Chondrocyte (in vitro differentiated cells): Measurements from ENCODE around the gene EXOSC7. TPM values are rescaled to one million over a fixed set of nuclear protein-coding genes. Genes with fewer than 3 reads are reported as not detected.

Source experiments
- DNase-seq: peaks from one replicate; pipeline ENCODE4 v3.0.0; 2021; ENCODE audit warnings: mixed read lengths, low spot score
- H3K27ac Mint-ChIP-seq: one replicate; pipeline ENCODE4 v1.8.0; 2021; ENCODE audit warnings: mild to moderate bottlenecking, moderate library complexity, mixed read lengths; ENCODE audit not compliant: unreplicated experiment
- H3K27me3 Mint-ChIP-seq: 2 replicates; pipeline ENCODE4 v1.8.0; 2021; ENCODE audit warnings: low read depth, mixed read lengths
- H3K36me3 Mint-ChIP-seq: 2 replicates; pipeline ENCODE4 v1.8.0; 2021; ENCODE audit warnings: low read depth, mixed read lengths
- H3K4me1 Mint-ChIP-seq: 2 replicates; pipeline ENCODE4 v1.8.0; 2021; ENCODE audit warnings: low read depth, mild to moderate bottlenecking, mixed read lengths
- H3K4me3 Mint-ChIP-seq: one replicate; pipeline ENCODE4 v1.8.0; 2021; ENCODE audit warnings: mild to moderate bottlenecking, moderate library complexity, mixed read lengths; ENCODE audit not compliant: unreplicated experiment
- H3K9me3 Mint-ChIP-seq: 2 replicates; pipeline ENCODE4 v1.8.0; 2021; ENCODE audit warnings: low read depth, mixed read lengths
- CTCF ChIP-seq: fragments of 200-600 bp; sonication (generic); IDR thresholded peaks from 2 replicates; pipeline ENCODE4 v1.5.0; 2021; ENCODE audit warnings: antibody characterized with exemption, mild to moderate bottlenecking, moderate library complexity
- total RNA-seq: library from RNA; stranded (reverse); gene quantifications from 3 replicates; pipeline ENCODE4 v1.2.1, GENCODE V29; 2021

The EXOSC7 gene
- total RNA-seq, 1 donor from 2014 or later = 29.1 TPM

DNA sequence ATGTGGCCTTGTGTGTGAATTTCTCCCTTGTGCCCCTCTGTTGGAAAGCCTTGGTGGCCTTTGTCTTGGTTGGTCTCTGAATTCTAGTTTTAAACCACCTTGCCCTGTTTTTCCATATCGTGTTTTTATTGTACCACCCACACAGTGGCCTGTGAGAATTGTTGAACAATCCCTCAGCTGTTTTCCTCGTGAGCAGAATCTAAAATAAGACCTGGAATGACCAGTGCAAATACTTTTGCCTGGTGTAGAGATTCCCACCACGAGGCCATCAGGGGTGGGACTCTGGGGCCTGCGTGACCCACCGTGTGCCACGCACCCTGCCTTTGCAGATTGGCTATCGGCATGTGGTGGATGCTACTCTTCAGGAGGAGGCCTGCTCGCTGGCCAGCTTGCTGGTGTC is 31.0 kb downstream of the EXOSC7 start:
- no peak for DNase-seq
- H3K4me1 Mint-ChIP-seq = peaks cover 36% of the 10 kb centered on the region
- no peak overlapping the region for H3K4me3 Mint-ChIP-seq
- no peaks in the 10 kb centered on the region for H3K27me3 Mint-ChIP-seq
- peaks cover 11% of the 10 kb centered on the region for H3K9me3 Mint-ChIP-seq
- peak overlapping the region; percentile 69 for H3K27ac Mint-ChIP-seq
- TF ChIP-seq CTCF = no peak
- H3K36me3 Mint-ChIP-seq = peaks cover 33% of the 10 kb centered on the region

GRCh38 chr3:45008117-45008516 is 32.1 kb downstream of the EXOSC7 start:
- H3K9me3 Mint-ChIP-seq = peaks cover 11% of the 10 kb centered on the region
- DNase-seq = no peak
- H3K36me3 Mint-ChIP-seq = peaks cover 32% of the 10 kb centered on the region
- no peak overlapping the region for H3K4me3 Mint-ChIP-seq
- no peaks in the 10 kb centered on the region for H3K27me3 Mint-ChIP-seq
- TF ChIP-seq CTCF = no peak
- H3K27ac Mint-ChIP-seq = no peak overlapping the region
- H3K4me1 Mint-ChIP-seq = peaks cover 46% of the 10 kb centered on the region

DNA sequence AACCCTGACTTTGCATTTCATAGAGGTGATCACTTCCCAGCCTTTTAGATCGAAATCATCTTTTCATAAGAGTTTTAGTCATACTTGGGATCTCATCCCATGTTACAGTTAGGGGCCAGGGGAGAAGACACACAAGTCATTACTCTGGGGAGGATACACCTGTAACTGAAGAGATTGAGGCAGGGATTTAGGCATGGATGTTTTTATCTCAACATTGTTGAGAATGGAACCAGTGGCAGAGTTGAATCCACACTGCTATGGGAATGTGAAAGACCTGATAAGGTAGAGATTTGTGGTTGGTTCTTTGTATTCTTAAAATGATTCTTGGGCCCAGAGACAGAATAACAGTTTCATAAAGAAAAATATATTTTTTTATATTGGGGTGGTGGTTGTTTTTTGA is 33.8 kb downstream of the EXOSC7 start:
- Mint-ChIP-seq H3K27ac (peak overlapping the region; percentile 84), H3K27me3 (no peaks in the 10 kb centered on the region), H3K4me3 (no peak overlapping the region), H3K36me3 (peaks cover 18% of the 10 kb centered on the region), H3K4me1 (peaks cover 51% of the 10 kb centered on the region), H3K9me3 (peaks cover 4% of the 10 kb centered on the region)
- no peak for DNase-seq
- no peak for TF ChIP-seq CTCF

DNA sequence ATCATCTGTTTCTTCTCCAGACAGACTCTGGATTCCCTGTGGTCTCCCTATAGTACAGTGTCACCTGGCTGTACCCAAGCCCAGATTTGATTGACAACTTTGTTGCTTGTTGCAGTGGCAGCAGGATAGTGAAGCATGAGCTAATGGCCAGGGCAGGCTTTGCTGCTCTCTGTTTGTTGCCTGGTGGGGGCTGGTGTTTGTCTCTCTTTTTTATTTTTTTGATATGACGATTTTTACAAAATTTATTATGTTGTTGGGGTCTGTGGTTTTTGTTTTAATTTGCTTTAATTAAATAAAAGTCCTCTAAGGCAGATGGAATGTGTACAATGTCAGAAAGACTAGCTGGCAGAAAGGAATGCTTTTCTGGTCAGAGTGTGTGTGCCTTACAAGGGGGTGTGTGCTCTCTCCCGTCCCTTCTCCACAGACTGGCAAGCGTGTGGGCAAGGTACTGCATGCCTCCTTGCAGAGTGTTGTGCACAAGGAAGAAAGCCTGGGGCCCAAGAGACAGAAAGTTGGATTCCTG is 34.8 kb downstream of the EXOSC7 start:
- TF ChIP-seq CTCF = no peak
- Mint-ChIP-seq H3K9me3 (peaks cover 2% of the 10 kb centered on the region), H3K36me3 (peaks cover 9% of the 10 kb centered on the region), H3K4me3 (peak overlapping the region; percentile 48), H3K27ac (peak overlapping the region; percentile 84), H3K27me3 (no peaks in the 10 kb centered on the region), H3K4me1 (peaks cover 51% of the 10 kb centered on the region)
- no peak for DNase-seq

- peak; percentile 6 for TF ChIP-seq CTCF
- Mint-ChIP-seq H3K36me3 (peaks cover 8% of the 10 kb centered on the region), H3K27ac (peak overlapping the region; percentile 84), H3K9me3 (peaks cover 2% of the 10 kb centered on the region), H3K4me1 (peaks cover 57% of the 10 kb centered on the region), H3K27me3 (no peaks in the 10 kb centered on the region), H3K4me3 (peak overlapping the region; percentile 48)
- DNase-seq = no peak
Measured at GRCh38 chr3:45011756-45012508, 35.9 kb downstream of the EXOSC7 start.
